Endodermal cell (in vitro differentiated cells): ENCODE measurements around the gene TTC9. TPM values are rescaled to one million over a fixed set of nuclear protein-coding genes. Genes with fewer than 3 reads are reported as not detected.

Experiments used
- DNase-seq: peaks from one replicate; pipeline ENCODE4 v3.0.0-alpha.2; 2017
- H3K27ac ChIP-seq: 2 replicates; pipeline ENCODE4 v1.5.1; 2013; ENCODE audit warnings: mild to moderate bottlenecking, low read depth, low read length, moderate library complexity
- H3K27me3 ChIP-seq: 2 replicates; pipeline ENCODE4 v1.6.1; 2013; ENCODE audit warnings: mild to moderate bottlenecking, low read length, moderate library complexity; ENCODE audit not compliant: insufficient read depth, control insufficient read depth, poor library complexity, severe bottlenecking
- H3K36me3 ChIP-seq: 2 replicates; pipeline ENCODE4 v1.7.0; 2013; ENCODE audit warnings: mild to moderate bottlenecking, low read length, moderate library complexity; ENCODE audit not compliant: control insufficient read depth, insufficient read depth
- H3K4me1 ChIP-seq: one replicate; pipeline ENCODE4 v1.7.0; 2013; ENCODE audit warnings: low read length; ENCODE audit not compliant: control insufficient read depth, insufficient read depth
- H3K4me3 ChIP-seq: 2 replicates; pipeline ENCODE4 v1.5.1; 2013; ENCODE audit warnings: mild to moderate bottlenecking, low read length, moderate library complexity
- H3K9ac ChIP-seq: 2 replicates; pipeline ENCODE4 v1.6.1; 2013; ENCODE audit warnings: mild to moderate bottlenecking, low read length, moderate library complexity; ENCODE audit not compliant: poor library complexity, severe bottlenecking; ENCODE audit errors: extremely low read depth
- H3K9me3 ChIP-seq: 2 replicates; pipeline ENCODE4 v1.6.1; 2013; ENCODE audit warnings: mild to moderate bottlenecking, low read length, moderate library complexity; ENCODE audit not compliant: control insufficient read depth
- H3K27ac Mint-ChIP-seq: 2 replicates; pipeline ENCODE4 v1.8.0; 2020; ENCODE audit warnings: mixed read lengths
- H3K27me3 Mint-ChIP-seq: 2 replicates; pipeline ENCODE4 v1.8.0; 2021; ENCODE audit warnings: mild to moderate bottlenecking, mixed read lengths; ENCODE audit not compliant: insufficient read depth
- H3K36me3 Mint-ChIP-seq: 2 replicates; pipeline ENCODE4 v1.8.0; 2020; ENCODE audit warnings: low read depth, mixed read lengths
- H3K4me1 Mint-ChIP-seq: 2 replicates; pipeline ENCODE4 v1.8.0; 2020; ENCODE audit warnings: mixed read lengths
- H3K4me3 Mint-ChIP-seq: 2 replicates; pipeline ENCODE4 v1.8.0; 2020; ENCODE audit warnings: mild to moderate bottlenecking, moderate library complexity, mixed read lengths
- H3K9me3 Mint-ChIP-seq: 2 replicates; pipeline ENCODE4 v1.8.0; 2020; ENCODE audit warnings: mild to moderate bottlenecking, mixed read lengths
- CTCF ChIP-seq: fragments of 200-600 bp; sonication (generic); conservative IDR thresholded peaks from 2 replicates; pipeline ENCODE4 v1.5.0; 2021; ENCODE audit warnings: antibody characterized with exemption, mild to moderate bottlenecking
- WGBS, 2 experiments: methylation state at CpG; one replicate each; pipeline versions ENCODE4 v1.1.5 to v1.1.7; 2013; ENCODE audit warnings: missing lambda C conversion rate in 2 of 2, mixed read lengths in 1 of 2; ENCODE audit not compliant: insufficient coverage in 1 of 2, insufficient read length in 1 of 2; 5-methylcytosine and 5-hydroxymethylcytosine counted together
- total RNA-seq, 2 donors: library from RNA; stranded (reverse); fragmentation: NEBNext Ultra II Directional in 1 of 2; extraction: Animal tissue kit (Norgen Biotek cat#: 25700) in 1 of 2; gene quantifications; 2 replicates in 1 of 2; 3 replicates in 1 of 2; pipeline ENCODE4 v1.2.1, GENCODE V29; 2021

The TTC9 gene
- total RNA-seq, 2 donors from 2014 or later: 9.4 to 11.6 TPM

GRCh38 chr14:70724110-70724509 lies 82.4 kb downstream of the TTC9 start:
- 79 to 89% methylated on average over 3 of the region's 3 CpGs for WGBS, 2 experiments
- no peak overlapping the region for H3K4me3 ChIP-seq
- Mint-ChIP-seq H3K4me3 (no peak overlapping the region), H3K27ac (no peak overlapping the region), H3K36me3 (peaks cover 28% of the 10 kb centered on the region), H3K9me3 (no peaks in the 10 kb centered on the region), H3K4me1 (peaks cover 30% of the 10 kb centered on the region), H3K27me3 (no peaks in the 10 kb centered on the region)
- no peaks in the 10 kb centered on the region for H3K9me3 ChIP-seq
- H3K27ac ChIP-seq: no peak overlapping the region
- no peaks in the 10 kb centered on the region for H3K27me3 ChIP-seq
- no peak for DNase-seq
- TF ChIP-seq CTCF: no peak
- peaks cover 10% of the 10 kb centered on the region for H3K4me1 ChIP-seq
- H3K9ac ChIP-seq: no peak overlapping the region
- H3K36me3 ChIP-seq: peaks cover 37% of the 10 kb centered on the region

GRCh38 chr14:70724944-70725343 lies 83.2 kb downstream of the TTC9 start:
- peaks cover 10% of the 10 kb centered on the region for H3K4me1 ChIP-seq
- 91 to 94% methylated on average over 6 of the region's 6 CpGs for WGBS, 2 experiments
- DNase-seq: no peak
- Mint-ChIP-seq H3K4me3 (no peak overlapping the region), H3K27ac (no peak overlapping the region), H3K4me1 (peaks cover 30% of the 10 kb centered on the region), H3K27me3 (no peaks in the 10 kb centered on the region), H3K36me3 (peaks cover 36% of the 10 kb centered on the region), H3K9me3 (no peaks in the 10 kb centered on the region)
- no peak overlapping the region for H3K4me3 ChIP-seq
- no peak overlapping the region for H3K9ac ChIP-seq
- no peaks in the 10 kb centered on the region for H3K9me3 ChIP-seq
- no peak overlapping the region for H3K27ac ChIP-seq
- H3K27me3 ChIP-seq: no peaks in the 10 kb centered on the region
- no peak for TF ChIP-seq CTCF
- peaks cover 45% of the 10 kb centered on the region for H3K36me3 ChIP-seq

Other genes starting within 250 kb of the TTC9 start
- gene SYNJ2BP, start 224.8 kb upstream of the TTC9 start, total RNA-seq: 10 to 100 TPM; 31.0 to 40.6 TPM
- under 1 TPM in 1 of 2 donors, not detected in 1; 0.18 TPM for gene ADAM21, start 189.7 kb upstream of the TTC9 start, total RNA-seq
- 1 to 10 TPM; 1.6 to 1.7 TPM for gene ADAM20, start 106.9 kb upstream of the TTC9 start, total RNA-seq
- gene MED6, start 41.3 kb upstream of the TTC9 start, total RNA-seq: 10 to 100 TPM; 49.1 to 50.7 TPM
- 10 to 100 TPM; 34.1 to 38.5 TPM for gene MAP3K9, start 167.6 kb downstream of the TTC9 start, total RNA-seq